ENCODE measurements around the gene DRG2. TPM values are rescaled to one million over a fixed set of nuclear protein-coding genes. Genes with fewer than 3 reads are reported as not detected.
A peak's percentile ranks its signal among the peaks of the same experiment; 100 is the strongest.

DRG2 gene
- 10 to 100 TPM; 39.2 to 45.3 (median 41.5) TPM for polyA plus RNA-seq (ENCODE audit: insufficient read length in 3 of 3)
- long read RNA-seq, donor 1, transcript DRG2-201 (13 exons, 1,964 nt): major isoform, 7 of 10 reads
- long read RNA-seq, donor 1, partial matches to known transcripts: 0 of 10 reads
- long read RNA-seq, donor 1, other reads (novel, unspliced or antisense): 0 of 10 reads
- long read RNA-seq, donor 2, transcript DRG2-201 (13 exons, 1,964 nt): major isoform, 11 of 28 reads
- long read RNA-seq, donor 2, partial matches to known transcripts: 14 of 28 reads
- long read RNA-seq, donor 2, other reads (novel, unspliced or antisense): 0 of 28 reads
- long read RNA-seq, donor 3, transcript DRG2-201 (13 exons, 1,964 nt): major isoform, 12 of 13 reads
- long read RNA-seq, donor 3, partial matches to known transcripts: 0 of 13 reads
- long read RNA-seq, donor 3, other reads (novel, unspliced or antisense): 0 of 13 reads
- long read RNA-seq, donor 4, transcript DRG2-201 (13 exons, 1,964 nt): major isoform, 10 of 13 reads
- long read RNA-seq, donor 4, partial matches to known transcripts: 0 of 13 reads
- long read RNA-seq, donor 4, other reads (novel, unspliced or antisense): 0 of 13 reads
- long read RNA-seq, donor 5, partial matches to known transcripts: 0 of 5 reads
- long read RNA-seq, donor 5, other reads (novel, unspliced or antisense): 0 of 5 reads
- long read RNA-seq, donor 6, transcript DRG2-201 (13 exons, 1,964 nt): major isoform, 8 of 22 reads
- long read RNA-seq, donor 6, partial matches to known transcripts: 9 of 22 reads
- long read RNA-seq, donor 6, other reads (novel, unspliced or antisense): 0 of 22 reads
- long read RNA-seq, donor 7, transcript DRG2-201 (13 exons, 1,964 nt): major isoform, 9 of 11 reads
- long read RNA-seq, donor 7, partial matches to known transcripts: 0 of 11 reads
- long read RNA-seq, donor 7, other reads (novel, unspliced or antisense): 0 of 11 reads
- long read RNA-seq, donor 8, partial matches to known transcripts: 0 of 2 reads
- long read RNA-seq, donor 8, other reads (novel, unspliced or antisense): 0 of 2 reads
- long read RNA-seq, donor 9, transcript DRG2-201 (13 exons, 1,964 nt): major isoform, 11 of 24 reads
- long read RNA-seq, donor 9, partial matches to known transcripts: 8 of 24 reads
- long read RNA-seq, donor 9, other reads (novel, unspliced or antisense): 0 of 24 reads
- long read RNA-seq, donor 10, transcript DRG2-201 (13 exons, 1,964 nt): major isoform, 6 of 7 reads
- long read RNA-seq, donor 10, partial matches to known transcripts: 0 of 7 reads
- long read RNA-seq, donor 10, other reads (novel, unspliced or antisense): 0 of 7 reads
- long read RNA-seq, donor 11, transcript DRG2-201 (13 exons, 1,964 nt): major isoform, 5 of 5 reads
- long read RNA-seq, donor 11, partial matches to known transcripts: 0 of 5 reads
- long read RNA-seq, donor 11, other reads (novel, unspliced or antisense): 0 of 5 reads
- long read RNA-seq, donor 12, transcript DRG2-201 (13 exons, 1,964 nt): major isoform, 18 of 27 reads
- long read RNA-seq, donor 12, partial matches to known transcripts: 6 of 27 reads
- long read RNA-seq, donor 12, other reads (novel, unspliced or antisense): 0 of 27 reads
- long read RNA-seq, donor 13, transcript DRG2-201 (13 exons, 1,964 nt): major isoform, 6 of 10 reads
- long read RNA-seq, donor 13, partial matches to known transcripts: 0 of 10 reads
- long read RNA-seq, donor 13, other reads (novel, unspliced or antisense): 0 of 10 reads
- long read RNA-seq, donor 14: 0 reads
- long read RNA-seq, donor 15: 0 reads
- long read RNA-seq, donor 16, transcript DRG2-201 (13 exons, 1,964 nt): major isoform, 17 of 31 reads
- long read RNA-seq, donor 16, partial matches to known transcripts: 13 of 31 reads
- long read RNA-seq, donor 16, other reads (novel, unspliced or antisense): 0 of 31 reads

GRCh38 chr17:18087610-18088491 lies at the start of gene DRG2:
DRG2 (plus strand) TSS chr17:18087948; CDS start chr17:18088024, 76 bp downstream.
- peak; percentile 92 for DNase-seq

- peak; percentile 1 for DNase-seq
Measured at GRCh38 chr17:18038149-18038850, 49.4 kb upstream of the DRG2 start.

DNA sequence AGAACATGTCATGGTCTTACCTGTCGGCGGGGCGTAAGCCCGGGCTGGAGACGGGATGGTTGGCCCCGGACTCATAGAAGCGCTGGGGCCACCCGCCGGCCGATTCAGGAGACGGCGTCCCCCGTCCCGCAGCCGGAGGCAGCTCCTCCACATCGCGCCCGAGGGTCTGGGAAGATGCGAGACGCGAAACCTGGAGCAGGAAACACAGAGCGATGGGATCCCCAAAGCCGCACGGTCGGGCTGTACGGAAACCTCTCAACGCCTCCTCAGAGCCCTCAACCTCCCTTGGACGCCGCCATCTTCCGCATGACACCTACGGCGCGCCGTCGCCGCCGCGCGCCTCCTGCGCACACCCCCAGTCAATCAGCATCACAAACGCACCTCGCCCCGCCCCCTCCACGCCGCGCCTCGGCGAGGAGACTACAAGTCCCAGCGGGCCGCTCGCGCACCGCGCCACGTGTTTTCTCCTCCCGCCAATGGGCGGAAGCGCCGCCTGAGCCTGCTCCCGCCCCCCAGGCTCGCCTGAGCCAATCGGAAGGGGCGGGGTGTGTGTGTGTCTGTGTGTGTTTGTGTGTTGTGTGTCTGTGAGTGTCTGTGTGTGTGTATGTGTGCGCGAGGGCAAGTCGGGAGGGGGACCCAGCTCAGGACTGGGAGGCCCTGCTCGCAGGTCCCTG lies 48.8 kb upstream of the DRG2 start, which contains the start of the genes ATPAF2 and GID4:
Gene ATPAF2, minus strand, starts transcription at position 308 of the 674 bp plus-strand sequence. Its CDS starts 155 bp downstream, at position 153.
Gene GID4, plus strand, starts transcription at position 548 of the 674 bp plus-strand sequence. Its CDS starts 57 bp downstream, at position 605.
- peak; percentile 99 for DNase-seq

DNA sequence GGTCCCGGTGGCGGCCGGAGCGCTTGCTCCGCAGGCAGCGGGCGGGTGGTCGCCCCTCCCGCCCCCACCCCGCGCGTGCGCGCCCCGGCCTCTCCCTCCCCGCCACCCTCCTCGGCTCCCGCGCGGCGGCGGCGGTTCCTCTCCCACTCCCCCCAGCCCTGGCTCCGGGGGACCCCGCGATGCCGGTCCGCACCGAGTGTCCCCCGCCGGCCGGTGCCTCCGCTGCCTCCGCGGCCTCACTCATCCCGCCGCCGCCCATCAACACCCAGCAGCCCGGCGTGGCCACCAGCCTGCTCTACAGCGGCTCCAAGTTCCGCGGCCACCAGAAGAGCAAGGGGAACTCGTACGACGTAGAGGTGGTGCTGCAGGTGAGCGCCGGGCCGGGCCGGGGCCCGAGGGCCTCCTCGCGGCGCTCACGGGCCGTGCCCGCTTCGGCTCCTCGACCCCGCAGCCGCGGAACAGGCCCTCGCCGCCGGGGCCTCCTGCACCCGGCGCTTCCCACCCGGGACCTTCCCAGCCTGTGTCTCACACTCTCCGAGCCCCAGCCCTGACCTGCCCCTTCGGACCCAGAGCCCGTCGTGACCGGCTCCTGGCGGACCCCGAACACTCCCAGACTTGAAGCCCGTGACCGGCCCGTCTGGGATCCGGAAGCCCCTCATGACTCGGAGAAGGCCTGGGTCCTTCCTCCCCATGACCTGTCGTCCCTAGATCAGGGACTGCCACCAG lies 48.0 kb upstream of the DRG2 start:
- DNase-seq: no peak

- DNase-seq: peak; percentile 1
Measured at GRCh38 chr17:18040261-18040858, 47.4 kb upstream of the DRG2 start.

DNA sequence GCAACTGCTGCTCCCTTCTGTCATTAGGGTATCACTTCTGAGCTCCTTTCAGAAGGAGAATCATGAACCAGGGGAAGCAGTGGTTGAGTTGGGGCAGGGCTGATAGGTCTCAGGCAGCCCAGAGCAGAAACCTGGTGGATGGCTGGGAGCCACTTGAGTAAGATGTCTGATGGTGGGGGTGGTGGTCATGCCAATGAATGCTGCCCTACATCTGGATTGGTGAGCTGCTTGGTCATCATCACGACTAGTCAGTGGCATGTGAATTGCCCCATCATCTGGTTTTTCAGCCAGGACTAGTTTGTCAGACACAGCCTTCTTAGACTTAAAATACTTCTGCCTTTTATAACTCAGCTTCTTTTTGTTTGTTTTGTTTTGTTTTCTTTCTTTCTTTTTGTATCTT lies 46.0 kb upstream of the DRG2 start:
- no peak for DNase-seq

DNA sequence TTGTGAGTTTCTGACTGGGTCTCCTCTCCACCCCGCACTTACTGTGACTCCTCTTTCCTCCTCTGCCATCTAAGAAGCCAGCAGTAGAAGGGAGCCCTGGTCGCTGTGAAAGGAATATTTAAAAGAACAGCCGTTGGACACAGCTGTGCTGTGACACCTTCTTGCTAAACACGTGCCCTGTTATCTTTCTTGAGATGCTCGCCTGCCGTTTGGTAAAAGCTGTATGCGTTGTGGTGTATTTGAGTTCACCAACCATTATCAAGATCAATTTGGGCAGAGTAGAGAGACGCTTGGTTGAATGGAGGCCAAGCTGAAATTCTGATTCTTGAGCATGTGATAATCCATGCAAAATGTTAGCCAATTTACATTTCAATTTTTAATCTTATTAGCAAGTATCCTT lies 44.8 kb upstream of the DRG2 start:
- no peak for DNase-seq

DNA sequence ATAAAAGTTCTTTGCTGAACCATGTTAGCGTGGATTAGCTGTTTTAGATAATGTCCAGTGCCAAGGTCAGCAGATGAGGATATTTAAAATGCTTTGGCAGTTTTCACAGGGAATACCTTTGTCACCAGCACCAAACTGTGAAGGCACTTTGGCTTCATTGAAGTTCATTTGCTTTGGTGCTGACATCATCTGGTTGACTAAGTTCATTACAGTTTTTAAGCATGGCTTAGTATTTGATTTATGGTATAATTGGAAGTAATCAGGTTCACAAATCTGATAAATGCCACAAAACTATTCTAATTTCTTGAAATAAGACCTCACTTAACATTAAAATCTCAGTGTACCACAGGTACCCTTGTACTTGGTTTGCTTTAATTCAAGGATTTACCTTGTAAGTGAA lies 44.3 kb upstream of the DRG2 start:
- peak; percentile 11 for DNase-seq

DNA sequence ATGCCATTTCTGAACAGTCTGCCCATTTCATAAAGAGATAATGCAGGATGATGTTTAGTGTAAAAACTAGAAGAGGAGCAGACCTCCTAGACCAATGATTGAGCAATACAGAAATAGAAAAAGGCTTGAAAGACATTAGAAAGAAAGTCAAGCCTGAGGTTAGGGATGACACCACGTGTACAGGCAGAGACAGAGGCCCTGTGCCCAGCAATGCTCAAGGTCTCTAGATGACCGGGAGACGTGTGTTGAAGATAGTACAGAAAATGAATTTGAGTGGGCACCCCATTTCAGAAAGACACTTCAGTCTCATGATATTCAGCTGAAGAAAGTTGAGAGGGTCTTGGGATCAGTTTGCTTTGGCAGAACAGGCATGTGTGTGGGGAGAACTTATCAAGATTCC lies 43.1 kb upstream of the DRG2 start:
- no peak for DNase-seq

DNA sequence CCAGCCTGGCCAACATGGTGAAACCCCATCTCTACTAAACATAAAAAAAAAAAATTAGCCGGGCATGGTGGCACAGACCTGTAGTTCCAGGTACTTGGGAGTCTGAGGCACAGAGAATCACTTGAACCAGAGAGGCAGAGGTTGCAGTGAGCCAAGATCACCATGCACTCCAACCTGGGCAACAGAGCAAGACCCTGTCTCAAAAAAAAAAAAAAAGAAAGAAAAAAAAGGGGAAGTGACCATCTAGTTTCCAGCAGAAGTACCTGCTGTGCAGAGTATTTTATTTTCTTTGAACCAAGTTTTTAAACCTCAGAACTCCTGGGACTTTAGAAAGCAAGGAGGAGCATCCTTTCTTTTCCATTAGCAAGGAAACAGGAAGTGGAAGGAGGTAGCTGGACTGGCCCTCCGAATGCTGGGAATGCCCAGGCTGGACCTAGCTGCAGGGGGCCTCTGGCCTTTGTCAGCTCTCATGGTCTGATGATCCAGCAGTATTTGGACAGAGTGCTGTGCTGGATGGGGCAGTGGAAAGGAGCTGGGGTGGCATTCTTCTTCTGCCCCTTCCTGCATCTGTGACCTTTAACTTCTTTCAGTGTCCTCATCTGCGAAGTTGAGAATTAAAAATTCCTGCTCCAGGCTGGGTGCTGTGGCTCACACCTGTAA lies 41.9 kb upstream of the DRG2 start:
- DNase-seq: no peak

GRCh38 chr17:18055597-18055996 lies 32.2 kb upstream of the DRG2 start:
- DNase-seq: no peak

GRCh38 chr17:18056214-18056613 lies 31.5 kb upstream of the DRG2 start:
- no peak for DNase-seq

DNA sequence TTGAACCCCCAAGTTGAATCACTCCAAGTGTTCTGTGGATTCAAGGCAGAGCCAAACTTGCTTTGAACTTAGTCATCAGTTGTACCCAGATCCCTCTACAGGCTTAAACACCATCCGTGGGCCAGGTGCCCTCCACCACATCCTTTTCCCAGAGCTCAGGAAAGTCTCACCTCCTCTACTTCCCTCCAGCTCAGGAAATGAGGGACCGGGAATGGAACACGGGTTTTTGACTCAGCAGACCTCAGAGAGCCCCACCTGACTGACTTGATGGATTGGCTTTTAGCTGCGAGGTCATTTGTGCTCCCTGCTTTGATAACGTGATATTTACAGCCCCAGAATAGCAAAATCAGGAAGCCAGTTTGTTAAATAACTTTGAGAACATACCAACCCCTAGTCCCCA lies 28.5 kb upstream of the DRG2 start:
- DNase-seq: no peak

DNA sequence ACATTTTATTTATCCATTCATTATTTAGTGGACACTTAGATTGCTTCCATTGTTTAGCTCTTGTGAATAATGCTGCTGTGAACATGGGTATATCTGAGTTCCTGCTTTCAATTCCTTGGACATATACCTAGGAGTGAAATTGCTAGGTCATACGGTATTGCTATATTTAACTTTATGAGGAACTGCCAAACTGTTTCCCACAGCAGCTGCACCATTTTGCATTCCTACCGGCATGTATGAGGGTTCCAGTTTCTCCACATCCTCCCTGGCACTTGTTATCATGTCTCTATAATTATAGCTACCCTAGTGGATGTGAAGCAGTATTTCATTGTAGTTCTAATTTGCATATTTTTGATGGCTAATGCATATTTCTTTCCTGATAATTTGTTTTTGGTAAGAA lies 23.7 kb upstream of the DRG2 start:
- no peak for DNase-seq

DNA sequence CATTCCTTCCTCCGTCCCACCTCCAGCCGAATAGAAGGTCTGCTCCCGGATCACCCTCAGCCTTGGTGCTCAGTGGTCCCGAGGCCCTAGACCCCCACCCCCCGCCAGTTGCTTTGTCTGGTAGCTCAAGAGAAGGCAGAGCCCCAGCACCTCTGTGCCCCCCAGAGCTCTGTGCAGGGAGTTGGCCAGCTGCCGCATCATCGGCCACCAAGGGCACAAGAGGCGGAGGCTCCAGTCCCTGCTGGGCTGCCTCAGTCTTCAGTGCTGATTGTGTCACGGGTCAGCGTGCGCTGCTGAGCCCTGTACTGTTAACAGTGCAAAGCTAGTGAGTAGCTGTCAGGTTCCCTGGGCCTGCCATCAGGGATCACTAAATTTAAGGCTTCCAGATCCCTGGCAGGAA lies 22.2 kb upstream of the DRG2 start:
- no peak for DNase-seq

- DNase-seq: no peak
Measured at GRCh38 chr17:18066866-18067265, 20.9 kb upstream of the DRG2 start.
